K562 (cell line): ENCODE measurements around the gene TMEM204. TPM values are rescaled to one million over a fixed set of nuclear protein-coding genes. Genes with fewer than 3 reads are reported as not detected.

ENCODE experiments used
- MAX ChIP-seq: sonication (generic); formaldehyde crosslinking; IDR thresholded peaks from 2 replicates; pipeline ENCODE4 v1.9.0; 2022; ENCODE audit warnings: mild to moderate bottlenecking, missing genetic modification reagents
- MBD1 ChIP-seq: fragments of 250-450 bp; sonication (Bioruptor Pico); IDR thresholded peaks from 2 replicates; pipeline ENCODE4 v1.8.0; 2022; ENCODE audit warnings: inconsistent platforms
- RFX7 ChIP-seq: fragments of 250-450 bp; sonication (Bioruptor Pico); IDR thresholded peaks from 2 replicates; pipeline ENCODE4 v1.5.1; 2021; ENCODE audit warnings: mild to moderate bottlenecking
- SMAD3 ChIP-seq: fragments of 450-650 bp; formaldehyde crosslinking; conservative IDR thresholded peaks from 2 replicates; pipeline ENCODE4 v1.4.0; 2020; ENCODE audit warnings: mild to moderate bottlenecking
- SMAD4 ChIP-seq: fragments of 250-450 bp; sonication (Bioruptor Pico); conservative IDR thresholded peaks from 2 replicates; pipeline ENCODE4 v1.8.0; 2021; ENCODE audit warnings: inconsistent platforms, mild to moderate bottlenecking, moderate library complexity
- SMARCE1 ChIP-seq: fragments of 450-650 bp; IDR thresholded peaks from 2 replicates; pipeline ENCODE4 v1.7.1; 2016; ENCODE audit warnings: mild to moderate bottlenecking
- ZNF3 ChIP-seq: fragments of 250-450 bp; sonication (Bioruptor Pico); IDR thresholded peaks from 2 replicates; pipeline ENCODE4 v1.5.0; 2021; ENCODE audit warnings: mild to moderate bottlenecking, moderate library complexity
- ZNF586 ChIP-seq: fragments of 450-650 bp; formaldehyde crosslinking; conservative IDR thresholded peaks from 2 replicates; pipeline ENCODE4 v1.4.0; 2020; ENCODE audit warnings: mild to moderate bottlenecking, moderate library complexity
- ZNF79 ChIP-seq: fragments of 250-450 bp; sonication (Bioruptor Pico); IDR thresholded peaks from 2 replicates; pipeline ENCODE4 v1.4.0; 2020; ENCODE audit warnings: low read depth, mild to moderate bottlenecking, moderate library complexity
- polyA plus RNA-seq, 8 experiments: library from polyadenylated mRNA; depleted of rRNA in 4 of 8; stranded (reverse) in 5 of 8; unstranded in 3 of 8; fragments of >200 nt; fragmentation: Nextera tagmentation in 2 of 8; fragmentation: Illumina TruSeq in 1 of 8; extraction: Ambion mirVana in 2 of 8; extraction: Trizol in 1 of 8; gene quantifications; 2 replicates each; pipeline versions ENCODE4 v1.2.1 to v1.2.3, GENCODE V29; 2011 to 2014; ENCODE audit warnings: inconsistent platforms in 1 of 8, missing spikeins in 1 of 8
- total RNA-seq, 7 experiments: library from RNA; depleted of rRNA in 6 of 7; stranded (reverse); fragments of >200 nt in 6 of 7; fragmentation: Illumina TruSeq in 2 of 7; extraction: Trizol in 2 of 7; gene quantifications; 2 replicates each; pipeline versions ENCODE4 v1.2.1 to v1.2.3, GENCODE V29; 2011 to 2021; ENCODE audit warnings: low replicate concordance in 1 of 7

Gene TMEM204
- total and polyA plus RNA-seq, 9 of the 15 experiments (the other 6 are each of a cell fraction or from before 2014, with no cell fraction given), result 0.04 to 0.18 TPM; not detected in 7

- TF ChIP-seq ZNF3 (CRISPR knock-in tag) (no peak), SMAD4 (CRISPR knock-in tag) (no peak), SMAD3 (CRISPR knock-in tag) (no peak), MAX (CRISPR knock-in tag) (no peak), RFX7 (CRISPR knock-in tag) (no peak), ZNF79 (CRISPR knock-in tag) (no peak), MBD1 (no peak), SMARCE1 (no peak), ZNF586 (CRISPR knock-in tag) (no peak)
- TF ChIP-seq, all 486 proteins: peak for 0
These were observed 3.0 kb upstream of the TMEM204 start (continued) for GRCh38 chr16:1530349-1530882.
